Measurements from ENCODE around the gene LGALS9.
"Not testable (repeated sequence)": the region's sequence is repeated elsewhere in the genome, so short reads cannot be mapped to it uniquely, and the experiment has no call there.

LGALS9 gene

DNA sequence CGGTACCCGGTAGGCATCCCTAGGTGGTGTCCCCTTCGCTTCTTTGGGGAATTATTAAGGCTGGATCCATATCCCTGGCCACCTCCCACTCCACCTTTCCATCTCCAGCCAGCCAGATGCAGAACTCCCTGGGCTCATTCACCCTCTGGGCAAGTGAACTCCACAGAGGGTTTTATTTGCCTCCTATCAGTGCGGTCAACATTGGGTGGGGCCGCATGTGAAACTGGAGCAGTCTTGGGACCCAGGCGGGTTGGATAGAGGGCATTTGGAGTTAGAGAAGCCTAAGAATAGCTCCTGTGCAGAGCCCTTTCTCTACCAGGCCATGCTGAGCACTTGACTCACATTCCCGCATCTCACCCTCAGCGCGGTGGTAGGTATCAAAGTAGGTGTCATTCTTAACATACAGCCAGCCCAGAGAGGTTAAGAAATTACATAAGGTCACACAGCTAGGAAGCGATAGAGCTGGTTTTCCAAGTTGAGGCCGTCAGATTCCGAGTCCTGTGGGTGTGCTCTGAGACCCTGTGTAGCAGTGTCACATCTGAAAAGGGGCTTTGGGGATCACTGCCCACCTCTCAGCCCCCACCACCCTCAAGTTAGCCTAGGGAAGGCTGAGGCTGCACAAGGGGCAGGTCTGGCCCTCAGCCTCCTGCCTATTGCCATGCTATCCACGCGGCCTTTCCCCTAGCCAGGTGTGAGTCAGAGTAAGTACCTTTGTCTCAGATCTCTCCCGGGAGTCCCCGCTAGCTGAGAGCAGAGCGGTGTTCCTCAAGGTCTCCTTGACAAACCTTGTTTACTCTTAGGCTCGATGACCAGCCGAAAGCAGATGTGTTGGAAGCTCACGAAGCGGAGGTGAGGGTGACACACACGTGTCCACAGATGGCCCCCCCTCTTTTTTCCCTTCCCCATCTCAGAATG lies 26.9 kb upstream of the LGALS9 start:
- no peak for DNase-seq

DNA sequence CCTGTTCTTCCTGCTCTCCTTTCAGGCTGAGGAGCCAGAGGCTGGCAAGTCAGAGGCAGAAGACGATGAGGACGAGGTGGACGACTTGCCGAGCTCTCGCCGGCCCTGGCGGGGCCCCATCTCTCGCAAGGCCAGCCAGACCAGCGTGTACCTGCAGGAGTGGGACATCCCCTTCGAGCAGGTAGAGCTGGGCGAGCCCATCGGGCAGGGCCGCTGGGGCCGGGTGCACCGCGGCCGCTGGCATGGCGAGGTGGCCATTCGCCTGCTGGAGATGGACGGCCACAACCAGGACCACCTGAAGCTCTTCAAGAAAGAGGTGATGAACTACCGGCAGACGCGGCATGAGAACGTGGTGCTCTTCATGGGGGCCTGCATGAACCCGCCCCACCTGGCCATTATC lies 25.6 kb upstream of the LGALS9 start:
- no peak for DNase-seq

DNA sequence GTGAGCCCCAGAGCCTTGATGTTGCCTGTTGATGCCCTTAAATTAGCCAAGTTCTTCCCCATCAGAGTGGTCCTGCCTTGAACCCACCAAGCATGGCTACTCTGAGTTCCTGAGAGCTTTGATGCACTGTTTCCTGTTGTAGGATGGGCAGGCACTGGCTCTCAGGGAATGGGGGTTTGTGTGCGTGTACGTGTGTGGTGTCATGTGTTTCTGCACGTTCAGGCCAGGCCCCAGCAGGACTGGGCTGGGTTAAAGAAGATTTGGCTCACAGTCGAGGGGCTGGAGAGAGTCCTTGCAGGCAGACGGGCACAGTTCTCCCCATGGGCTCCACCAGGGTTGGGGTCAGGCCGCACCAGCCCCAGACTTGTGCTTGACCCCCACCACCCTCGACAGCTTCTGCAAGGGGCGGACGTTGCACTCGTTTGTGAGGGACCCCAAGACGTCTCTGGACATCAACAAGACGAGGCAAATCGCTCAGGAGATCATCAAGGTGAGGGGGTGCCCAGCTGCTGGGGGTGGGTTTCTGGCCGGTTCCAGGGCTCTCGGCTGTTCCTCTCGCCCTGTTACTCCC lies 23.4 kb upstream of the LGALS9 start:
- no peak for DNase-seq

DNA sequence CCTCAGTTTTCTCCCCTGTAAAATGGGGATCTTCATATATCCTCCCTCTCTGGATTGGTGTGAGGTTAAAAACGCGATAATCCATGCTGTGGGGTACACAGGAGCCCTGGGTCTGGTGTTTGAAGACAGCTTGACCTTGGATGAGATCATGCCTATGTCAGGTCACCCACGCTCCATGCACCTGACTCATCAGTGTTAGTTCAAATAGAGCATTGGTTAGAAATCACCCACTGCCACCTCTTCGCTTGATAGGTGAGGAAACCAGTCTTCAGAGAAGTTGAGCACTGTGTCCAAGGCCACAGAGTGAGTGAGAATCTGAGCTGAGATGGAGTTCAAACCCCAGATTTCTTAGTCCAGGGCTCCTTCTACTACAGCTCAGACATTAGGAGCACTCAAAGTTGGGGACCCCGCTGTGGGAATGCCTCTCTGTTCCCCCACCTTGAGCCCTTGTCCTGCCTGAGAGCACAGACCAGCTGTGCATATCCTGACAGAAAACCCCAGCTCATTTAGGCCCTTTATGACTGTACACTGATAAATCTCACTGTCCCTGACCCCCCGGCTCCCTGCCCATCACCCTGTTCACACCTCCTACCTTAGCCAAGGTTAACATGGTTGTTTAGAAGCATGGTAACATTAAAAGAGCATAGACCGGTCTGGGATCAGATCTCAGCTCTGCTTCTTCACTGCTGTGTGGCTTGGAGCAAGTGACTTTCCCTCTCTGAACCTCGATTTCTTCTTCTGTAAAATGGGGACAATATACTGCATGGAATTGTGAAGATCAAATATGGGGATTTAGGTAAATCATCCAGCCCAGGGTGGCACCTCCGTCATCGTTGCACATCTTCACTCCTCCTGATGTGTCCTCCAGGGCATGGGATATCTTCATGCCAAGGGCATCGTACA lies 22.4 kb upstream of the LGALS9 start:
- no peak for DNase-seq

- DNase-seq: peak; percentile 38
Measured at GRCh38 chr17:27609611-27610303, 21.2 kb upstream of the LGALS9 start.

DNA sequence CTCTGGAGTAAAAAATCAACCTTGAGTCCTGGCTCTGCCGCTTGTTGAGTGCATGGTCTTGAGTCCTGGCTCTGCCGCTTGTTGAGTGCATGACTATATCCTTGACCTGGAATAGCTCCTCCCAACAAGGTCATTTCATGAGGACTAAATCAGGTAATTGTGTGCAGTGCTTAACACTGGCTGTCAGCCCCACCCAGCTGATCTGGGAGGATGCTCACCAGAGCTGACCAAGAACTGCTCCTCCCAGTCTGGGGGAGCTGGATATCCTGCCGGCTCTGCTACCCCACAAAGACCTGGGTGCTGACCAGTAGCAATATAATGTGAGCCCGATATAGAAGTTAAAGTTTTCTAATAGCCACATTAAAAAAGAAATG lies 20.7 kb upstream of the LGALS9 start:
- DNase-seq: no peak

GRCh38 chr17:27612160-27612770 lies 18.7 kb upstream of the LGALS9 start:
- DNase-seq: no peak

- DNase-seq: no peak
Measured at GRCh38 chr17:27613433-27613832, 17.6 kb upstream of the LGALS9 start.

DNA sequence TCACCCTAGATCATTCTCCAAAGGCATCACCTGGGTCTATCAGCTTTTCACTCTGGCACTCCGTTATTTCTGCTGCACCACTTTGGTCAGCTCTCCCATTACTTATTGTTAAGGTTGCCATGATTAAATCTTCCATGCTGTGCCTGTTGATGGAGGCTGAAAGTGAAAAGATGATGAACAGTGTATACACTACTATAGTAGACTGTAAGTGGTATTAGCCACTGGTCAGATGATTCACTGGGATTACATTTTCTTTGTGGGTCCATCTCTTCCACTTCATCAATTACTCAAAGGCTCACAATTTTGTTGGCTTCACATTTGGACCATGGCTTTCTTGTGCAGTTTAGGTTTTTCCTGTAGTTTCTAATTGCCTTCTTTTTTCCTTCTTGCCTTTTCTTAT lies 15.9 kb upstream of the LGALS9 start:
- DNase-seq: no peak

DNA sequence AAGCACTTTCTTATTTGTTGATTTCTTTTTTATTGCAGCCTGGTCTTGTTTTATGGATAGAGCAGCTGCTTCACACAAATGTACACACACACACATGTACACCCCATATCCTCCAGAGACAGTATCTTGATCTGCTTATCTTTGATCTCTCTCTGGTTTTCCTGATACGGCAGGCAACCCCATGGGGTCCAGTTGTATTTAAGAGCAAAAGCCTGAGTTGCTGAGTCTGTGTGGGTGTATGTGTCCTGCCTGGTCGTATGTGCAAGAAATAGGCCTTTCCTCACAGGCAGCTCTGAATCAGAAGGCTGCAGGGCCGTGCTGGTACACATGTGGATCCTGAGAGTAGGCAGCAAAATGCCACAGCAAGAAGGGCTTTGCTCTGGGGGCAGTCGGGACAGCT lies 14.6 kb upstream of the LGALS9 start:
- no peak for DNase-seq

DNA sequence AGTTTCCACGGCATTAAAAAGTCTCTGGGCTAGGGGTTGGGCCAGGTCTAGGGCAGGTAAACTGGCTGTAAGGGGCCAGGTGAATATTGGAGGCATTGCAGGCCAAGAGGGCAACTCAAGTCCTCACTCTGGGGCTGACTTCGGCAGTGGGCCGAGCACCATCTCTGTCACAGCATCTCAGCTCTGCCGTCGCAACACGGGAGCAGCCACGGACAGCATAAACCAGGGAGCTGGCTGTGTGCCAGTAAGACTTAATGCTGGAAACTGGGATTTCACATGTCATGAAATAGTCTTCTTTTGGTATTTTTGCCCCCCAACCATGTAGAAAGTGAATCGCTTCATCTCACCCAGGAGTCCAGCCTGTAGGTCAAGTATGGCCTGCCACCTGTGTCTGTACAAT lies 12.6 kb upstream of the LGALS9 start:
- DNase-seq: no peak

- DNase-seq: no peak
Measured at GRCh38 chr17:27620721-27621120, 10.3 kb upstream of the LGALS9 start.

- DNase-seq: no peak
Measured at GRCh38 chr17:27621536-27621935, 9.5 kb upstream of the LGALS9 start.

DNA sequence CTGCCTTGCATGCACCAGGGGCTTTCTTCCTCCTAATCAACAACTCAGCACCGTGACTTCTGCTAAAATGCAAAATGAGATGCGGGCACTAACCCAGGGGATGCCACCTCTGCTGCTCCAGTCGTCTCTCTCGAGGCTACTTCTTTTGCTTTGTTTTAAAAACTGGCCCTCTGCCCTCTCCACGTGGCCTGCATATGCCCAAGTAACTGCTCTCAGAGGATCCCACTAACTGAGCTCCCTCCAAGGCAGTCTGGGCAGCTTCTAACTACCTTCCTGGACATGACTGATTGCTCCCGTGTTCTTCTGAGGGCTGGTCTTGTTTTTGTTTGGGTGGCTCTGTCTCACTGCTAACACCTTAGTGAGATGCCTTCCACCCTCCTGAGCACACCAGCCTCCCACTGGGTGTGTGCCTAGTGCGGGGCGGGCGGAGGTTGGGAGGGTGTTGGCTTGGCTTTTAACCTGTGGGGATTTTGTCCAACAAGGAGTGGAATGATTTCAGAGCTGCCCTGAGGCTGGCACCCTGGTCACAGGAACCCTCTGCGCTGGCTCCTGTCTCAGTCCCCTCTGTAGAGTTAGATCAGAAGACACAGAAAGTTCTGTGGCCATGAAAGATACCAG lies 8.9 kb upstream of the LGALS9 start:
- DNase-seq: no peak

DNA sequence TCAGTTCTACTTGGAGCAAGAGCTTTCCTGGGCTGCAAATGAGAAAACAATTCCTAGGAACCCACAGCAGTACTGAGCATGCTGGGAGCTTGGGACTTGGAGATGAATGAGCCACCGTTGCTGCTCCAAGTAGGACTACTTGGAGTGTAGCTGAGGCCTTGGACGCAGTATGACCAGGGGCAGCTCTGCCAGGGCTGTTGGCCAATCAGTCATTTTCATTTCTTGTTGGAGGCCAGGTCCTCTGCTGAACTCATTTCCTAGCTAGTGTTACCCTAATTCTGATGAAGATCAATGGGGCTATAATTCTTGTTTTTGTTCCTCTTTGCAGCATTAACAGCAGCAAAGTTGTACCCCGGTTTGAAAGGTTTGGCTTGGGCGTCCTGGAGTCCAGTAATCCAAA lies 8.0 kb upstream of the LGALS9 start:
- DNase-seq: no peak

- DNase-seq: no peak
Measured at GRCh38 chr17:27623614-27624013, 7.4 kb upstream of the LGALS9 start.

GRCh38 chr17:27624539-27624938 lies 6.4 kb upstream of the LGALS9 start:
- DNase-seq: peak; percentile 95

GRCh38 chr17:27625856-27626255 lies 5.1 kb upstream of the LGALS9 start:
- no peak for DNase-seq

GRCh38 chr17:27627514-27627913 lies 3.5 kb upstream of the LGALS9 start:
- DNase-seq: no peak

DNA sequence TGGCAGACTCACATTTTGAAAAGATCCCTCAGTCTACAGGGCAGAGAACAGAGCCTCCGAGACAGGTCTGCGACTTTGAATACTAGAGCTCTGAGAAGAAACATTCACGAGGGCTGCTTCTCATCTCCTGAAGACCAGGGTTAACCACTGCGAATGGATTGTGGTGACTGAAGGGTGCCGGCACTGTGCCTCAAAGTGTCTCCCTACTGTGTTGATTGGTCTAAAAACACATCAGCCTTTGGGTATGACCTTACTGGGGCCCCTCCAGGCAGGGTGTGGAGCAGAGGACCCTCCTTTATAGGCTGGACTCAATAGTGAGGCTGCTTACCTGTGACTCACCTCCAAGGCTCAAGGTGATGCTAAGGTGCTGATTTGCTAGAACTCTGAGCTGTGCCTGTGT lies 2.6 kb upstream of the LGALS9 start:
- no peak for DNase-seq

DNA sequence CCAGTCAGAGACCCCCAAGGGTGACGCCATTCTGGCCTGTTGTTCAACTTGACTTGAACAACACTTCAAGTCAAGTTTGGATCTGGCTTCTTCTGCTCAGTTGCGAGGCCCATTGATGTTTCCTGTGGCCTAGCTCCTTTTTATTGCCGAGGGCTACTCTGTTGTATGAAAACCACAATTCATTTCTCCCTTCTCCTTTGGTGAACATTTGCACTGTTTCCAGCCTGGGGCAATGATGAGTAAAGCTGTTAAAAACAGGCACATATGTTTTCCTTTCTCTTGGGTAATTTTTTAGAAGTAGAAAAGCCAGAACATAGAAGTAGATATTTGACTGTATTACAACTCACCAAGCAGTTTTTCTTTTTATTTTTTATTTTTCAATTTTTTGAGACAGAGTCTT lies 1.7 kb upstream of the LGALS9 start:
- DNase-seq: not testable (repeated sequence)

- DNase-seq: no peak
Measured at GRCh38 chr17:27631411-27631760, 398 bp downstream of the LGALS9 start.
